ENCODE data around the gene WDR11. TPM values are rescaled to one million over a fixed set of nuclear protein-coding genes. Genes with fewer than 3 reads are reported as not detected.

The WDR11 gene
- polyA plus RNA-seq, 4 donors: 17.6 to 56.7 (median 26.6) TPM

DNA sequence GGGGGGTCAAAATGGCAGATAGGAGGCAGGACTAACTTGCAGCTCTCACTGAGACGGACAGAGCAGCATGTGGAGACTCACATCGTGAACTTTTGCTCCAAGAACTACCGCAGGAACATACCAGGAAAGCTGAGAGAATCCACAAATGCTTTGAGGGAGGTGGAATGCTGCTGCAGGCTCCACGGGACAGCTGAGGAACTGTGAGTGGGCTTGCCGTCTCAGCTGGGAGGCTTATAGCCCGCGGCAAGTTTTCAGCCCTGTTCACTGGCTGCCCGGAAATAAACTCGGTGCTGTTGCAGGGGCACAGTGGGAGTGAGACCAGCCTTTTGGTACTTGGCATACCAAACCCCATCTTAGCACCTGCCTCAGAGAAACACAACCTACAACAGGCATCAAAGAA is 19.1 kb upstream of the WDR11 start:
- Histone ChIP-seq H3K27me3 (ENCODE audit: control insufficient read depth in 3 of 3, insufficient read depth in 3 of 3, low read length in 3 of 3) (peaks cover 0 to 2% (median 0%) of the 10 kb centered on the region in 3 donors), H3K27ac (ENCODE audit: low read depth in 1 of 3, low read length in 2 of 3) (no peak overlapping the region), H3K9me3 (ENCODE audit: control insufficient read depth in 2 of 2, insufficient read depth in 1 of 2, low read depth in 1 of 2, low read length in 1 of 2) (no peaks in the 10 kb centered on the region), H3K4me1 (ENCODE audit: control insufficient read depth in 3 of 3, insufficient read depth in 2 of 3, low read depth in 1 of 3, low read length in 2 of 3) (peaks cover 0 to 4% (median 0%) of the 10 kb centered on the region in 3 donors), H3K36me3 (ENCODE audit: control insufficient read depth in 3 of 3, insufficient read depth in 2 of 3, low read depth in 1 of 3, low read length in 3 of 3) (no peaks in the 10 kb centered on the region), H3K4me3 (ENCODE audit: low read depth in 1 of 3, low read length in 3 of 3) (no peak overlapping the region)
- DNase-seq (no peak), FAIRE-seq (no peak)
- WGBS, 3 donors: 84 to 89% (median 88%) methylated on average over 9 of the region's 9 CpGs

DNA sequence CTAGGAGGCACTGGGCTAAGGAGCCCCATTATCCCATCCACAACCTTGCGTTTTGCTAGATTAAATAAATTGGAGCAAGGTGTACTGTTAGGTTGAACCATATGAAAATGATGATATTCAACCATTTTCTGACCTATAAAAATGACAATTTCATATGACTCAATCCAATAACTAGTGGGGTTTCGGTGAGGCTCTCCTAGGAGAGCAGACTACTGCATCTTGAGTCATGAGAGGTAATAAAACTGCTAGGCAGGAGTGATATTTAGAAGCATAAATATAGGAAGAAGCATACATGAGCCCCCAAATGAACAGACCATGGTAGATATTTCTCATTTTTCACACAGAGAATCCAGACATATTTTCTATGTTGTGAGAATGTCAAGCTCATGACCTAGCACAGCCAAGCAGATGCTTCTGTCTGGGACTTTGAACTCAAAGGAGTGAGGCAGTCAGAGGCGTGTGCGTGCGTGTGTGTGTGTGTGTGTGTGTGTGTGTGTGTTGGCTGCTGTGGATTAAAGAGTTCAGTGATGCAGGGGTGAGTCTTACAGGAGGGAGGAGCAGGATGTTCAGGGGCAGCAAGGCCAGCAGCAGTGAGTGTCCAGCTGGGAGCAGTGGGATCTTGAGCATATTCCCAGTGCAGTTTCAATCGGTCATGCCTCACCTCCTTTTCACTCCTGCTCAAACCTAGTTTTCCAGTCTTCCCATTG is 17.8 kb upstream of the WDR11 start:
- no peaks in the 10 kb centered on the region for H3K36me3 ChIP-seq (ENCODE audit: control insufficient read depth in 3 of 3, insufficient read depth in 2 of 3, low read depth in 1 of 3, low read length in 3 of 3)
- DNase-seq: peak; percentile 78 to 80
- no peak overlapping the region for H3K4me3 ChIP-seq (ENCODE audit: low read depth in 1 of 3, low read length in 3 of 3)
- FAIRE-seq: no peak
- peaks cover 0 to 2% (median 0%) of the 10 kb centered on the region in 3 donors for H3K27me3 ChIP-seq (ENCODE audit: control insufficient read depth in 3 of 3, insufficient read depth in 3 of 3, low read length in 3 of 3)
- peaks cover 0 to 4% (median 0%) of the 10 kb centered on the region in 3 donors for H3K4me1 ChIP-seq (ENCODE audit: control insufficient read depth in 3 of 3, insufficient read depth in 2 of 3, low read depth in 1 of 3, low read length in 2 of 3)
- 36 to 63% (median 57%) methylated on average over 6 of the region's 6 CpGs for WGBS, 3 donors
- peak overlapping the region in 1 of 3 donors; percentile 38 for H3K27ac ChIP-seq (ENCODE audit: low read depth in 1 of 3, low read length in 2 of 3)
- no peaks in the 10 kb centered on the region for H3K9me3 ChIP-seq (ENCODE audit: control insufficient read depth in 2 of 2, insufficient read depth in 1 of 2, low read depth in 1 of 2, low read length in 1 of 2)

DNA sequence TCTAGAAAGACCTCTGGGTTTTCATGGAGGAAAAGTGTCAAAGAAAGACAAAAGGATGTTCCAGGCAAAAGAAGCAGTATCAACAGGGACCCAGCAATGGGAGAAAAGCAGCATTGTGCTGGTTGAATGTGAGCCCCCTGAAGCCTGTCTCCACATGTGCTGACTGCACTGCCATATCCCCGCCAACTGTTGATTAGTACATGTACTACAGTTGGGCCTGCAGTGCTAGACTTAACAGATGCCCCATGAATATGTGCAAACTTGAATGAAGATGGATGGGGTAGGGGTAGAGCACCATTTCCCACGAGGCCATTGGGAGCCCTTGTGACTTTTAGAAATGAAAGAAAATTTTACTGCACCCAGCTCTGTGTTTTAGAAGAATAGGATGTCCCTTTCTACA is 15.6 kb upstream of the WDR11 start:
- peaks cover 0 to 4% (median 0%) of the 10 kb centered on the region in 3 donors for H3K4me1 ChIP-seq (ENCODE audit: control insufficient read depth in 3 of 3, insufficient read depth in 2 of 3, low read depth in 1 of 3, low read length in 2 of 3)
- no peaks in the 10 kb centered on the region for H3K9me3 ChIP-seq (ENCODE audit: control insufficient read depth in 2 of 2, insufficient read depth in 1 of 2, low read depth in 1 of 2, low read length in 1 of 2)
- DNase-seq: no peak
- no peak overlapping the region for H3K4me3 ChIP-seq (ENCODE audit: low read depth in 1 of 3, low read length in 3 of 3)
- H3K27me3 ChIP-seq (ENCODE audit: control insufficient read depth in 3 of 3, insufficient read depth in 3 of 3, low read length in 3 of 3): peaks cover 0 to 2% (median 0%) of the 10 kb centered on the region in 3 donors
- FAIRE-seq: no peak
- 56 to 67% (median 59%) methylated on average over 2 of the region's 2 CpGs for WGBS, 3 donors
- H3K36me3 ChIP-seq (ENCODE audit: control insufficient read depth in 3 of 3, insufficient read depth in 2 of 3, low read depth in 1 of 3, low read length in 3 of 3): no peaks in the 10 kb centered on the region
- no peak overlapping the region for H3K27ac ChIP-seq (ENCODE audit: low read depth in 1 of 3, low read length in 2 of 3)

DNA sequence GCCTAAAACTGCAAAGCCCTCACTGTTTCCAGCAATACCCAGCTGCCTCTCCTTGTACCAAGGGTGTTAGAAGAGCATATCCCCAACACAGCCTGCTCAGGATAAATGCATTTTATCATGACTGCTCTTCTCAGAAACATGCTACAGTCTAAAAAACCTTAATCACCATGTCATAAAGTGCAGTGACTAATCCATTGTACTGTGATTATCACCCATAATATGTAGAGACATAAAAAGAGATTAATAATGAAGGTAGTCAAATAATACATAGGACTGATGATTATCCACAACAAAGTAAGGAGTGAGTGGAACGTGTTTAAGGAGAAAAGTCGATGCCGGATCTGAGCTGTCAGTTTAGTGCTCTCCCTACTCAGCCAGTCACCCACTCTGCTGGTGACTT is 12.2 kb upstream of the WDR11 start:
- Histone ChIP-seq H3K9me3 (ENCODE audit: control insufficient read depth in 2 of 2, insufficient read depth in 1 of 2, low read depth in 1 of 2, low read length in 1 of 2) (no peaks in the 10 kb centered on the region), H3K36me3 (ENCODE audit: control insufficient read depth in 3 of 3, insufficient read depth in 2 of 3, low read depth in 1 of 3, low read length in 3 of 3) (no peaks in the 10 kb centered on the region), H3K27me3 (ENCODE audit: control insufficient read depth in 3 of 3, insufficient read depth in 3 of 3, low read length in 3 of 3) (no peaks in the 10 kb centered on the region), H3K27ac (ENCODE audit: low read depth in 1 of 3, low read length in 2 of 3) (no peak overlapping the region), H3K4me3 (ENCODE audit: low read depth in 1 of 3, low read length in 3 of 3) (no peak overlapping the region), H3K4me1 (ENCODE audit: control insufficient read depth in 3 of 3, insufficient read depth in 2 of 3, low read depth in 1 of 3, low read length in 2 of 3) (no peaks in the 10 kb centered on the region)
- DNase-seq (peak; percentile 24 to 79), FAIRE-seq (no peak)
- WGBS, 3 donors: 31 to 56% (median 43%) methylated on average over 3 of the region's 3 CpGs

DNA sequence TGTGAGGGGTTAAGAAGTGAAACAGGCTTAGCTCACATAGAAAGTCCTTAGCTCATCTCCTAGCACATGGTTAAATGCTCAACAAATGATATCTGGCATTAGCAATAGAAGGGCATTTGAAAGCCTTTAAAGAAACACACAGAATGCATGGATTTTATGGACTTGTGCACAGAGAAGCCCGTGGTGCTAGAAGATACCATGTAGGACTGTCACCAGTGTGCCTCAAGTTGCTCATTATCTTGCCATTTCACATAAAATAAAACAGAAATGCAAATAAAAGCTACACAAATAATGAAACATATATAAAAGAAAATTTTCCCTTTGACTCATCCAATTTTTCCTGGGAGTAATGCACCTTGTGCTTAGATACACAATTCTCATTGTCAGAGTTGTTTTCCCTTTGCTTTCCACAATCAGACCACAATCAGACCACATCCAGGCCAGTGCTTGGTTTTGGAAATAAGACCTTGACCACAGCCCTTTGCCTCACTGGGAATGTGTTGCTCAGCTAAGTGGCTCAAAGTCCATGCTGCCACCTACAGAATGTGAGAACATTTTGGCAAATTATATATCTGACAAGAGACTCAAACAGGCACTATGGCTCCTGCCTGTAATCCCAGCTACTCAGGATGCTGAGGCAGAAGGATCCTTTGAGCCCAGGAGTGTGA is 9.5 kb upstream of the WDR11 start:
- 38 to 83% (median 59%) methylated on average over 1 of the region's 1 CpG for WGBS, 3 donors
- peak in 1 of 2 donors; percentile 53 for DNase-seq
- FAIRE-seq: no peak

DNA sequence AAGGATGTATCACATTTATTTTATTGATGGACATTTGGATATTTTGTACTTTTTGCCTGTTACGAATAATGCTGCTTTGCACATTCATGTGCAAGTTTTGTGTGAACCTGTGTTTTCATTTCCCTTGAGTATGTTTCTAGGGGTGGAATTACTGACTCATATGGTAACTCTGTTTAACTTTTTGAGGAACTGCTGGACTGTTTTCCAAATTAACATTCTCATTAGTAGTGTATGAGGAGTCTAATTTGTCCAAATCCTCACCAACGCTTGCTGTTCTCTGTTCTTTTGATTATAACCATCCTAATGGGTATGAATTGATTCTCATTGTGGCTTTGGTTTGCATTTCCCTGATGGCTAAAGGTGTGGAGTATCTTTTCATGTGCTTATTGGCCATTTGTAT is 3.2 kb downstream of the WDR11 start:
- Histone ChIP-seq H3K27ac (ENCODE audit: low read depth in 1 of 3, low read length in 2 of 3) (no peak overlapping the region), H3K27me3 (ENCODE audit: control insufficient read depth in 3 of 3, insufficient read depth in 3 of 3, low read length in 3 of 3) (no peaks in the 10 kb centered on the region), H3K36me3 (ENCODE audit: control insufficient read depth in 3 of 3, insufficient read depth in 2 of 3, low read depth in 1 of 3, low read length in 3 of 3) (peaks cover 0 to 1% (median 0%) of the 10 kb centered on the region in 3 donors), H3K4me3 (ENCODE audit: low read depth in 1 of 3, low read length in 3 of 3) (no peak overlapping the region), H3K4me1 (ENCODE audit: control insufficient read depth in 3 of 3, insufficient read depth in 2 of 3, low read depth in 1 of 3, low read length in 2 of 3) (peaks cover 2 to 4% (median 3%) of the 10 kb centered on the region in 3 donors), H3K9me3 (ENCODE audit: control insufficient read depth in 2 of 2, insufficient read depth in 1 of 2, low read depth in 1 of 2, low read length in 1 of 2) (no peaks in the 10 kb centered on the region)
- DNase-seq: no peak
- FAIRE-seq: no peak
- 93 to 96% (median 95%) methylated on average over 2 of the region's 2 CpGs for WGBS, 3 donors

More for the DNA sequence above, 9.5 kb upstream of the WDR11 start:
- H3K27ac ChIP-seq (ENCODE audit: low read depth in 1 of 3, low read length in 2 of 3): no peak overlapping the region
- H3K4me1 ChIP-seq (ENCODE audit: control insufficient read depth in 3 of 3, insufficient read depth in 2 of 3, low read depth in 1 of 3, low read length in 2 of 3): no peaks in the 10 kb centered on the region
- H3K4me3 ChIP-seq (ENCODE audit: low read depth in 1 of 3, low read length in 3 of 3): no peak overlapping the region
- H3K36me3 ChIP-seq (ENCODE audit: control insufficient read depth in 3 of 3, insufficient read depth in 2 of 3, low read depth in 1 of 3, low read length in 3 of 3): no peaks in the 10 kb centered on the region
- no peaks in the 10 kb centered on the region for H3K27me3 ChIP-seq (ENCODE audit: control insufficient read depth in 3 of 3, insufficient read depth in 3 of 3, low read length in 3 of 3)
- no peaks in the 10 kb centered on the region for H3K9me3 ChIP-seq (ENCODE audit: control insufficient read depth in 2 of 2, insufficient read depth in 1 of 2, low read depth in 1 of 2, low read length in 1 of 2)

DNA sequence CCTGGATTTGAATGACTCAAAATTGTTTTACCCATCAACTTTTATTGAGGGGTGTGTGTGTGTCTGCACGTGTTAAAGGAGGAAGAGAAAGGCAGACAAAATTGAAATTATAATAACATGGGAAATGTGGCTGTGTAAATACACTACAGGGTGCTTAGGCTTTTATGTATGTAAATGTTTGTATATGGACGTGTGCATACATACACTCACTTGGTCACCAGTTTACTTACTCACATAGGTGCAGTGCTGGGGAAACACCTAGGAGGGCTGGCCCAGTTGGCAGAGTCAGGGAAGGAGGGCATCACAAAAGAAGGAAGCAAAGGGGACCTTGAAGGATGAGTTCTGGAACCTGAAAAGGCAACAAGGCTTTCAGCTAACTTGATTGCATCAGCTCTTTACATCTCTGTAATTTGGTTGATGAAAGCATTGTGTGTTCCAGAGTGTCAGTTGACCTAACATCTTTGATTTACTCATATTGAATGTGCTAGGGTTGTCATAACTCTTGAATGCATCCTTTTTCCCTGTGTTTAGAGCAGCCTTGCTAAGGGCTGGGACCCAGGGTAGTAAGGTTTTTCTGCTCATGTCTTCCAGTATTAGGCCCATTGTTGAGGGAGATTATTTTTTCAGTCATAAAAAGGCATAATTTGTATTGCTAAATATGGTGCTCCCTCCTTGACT is 10.2 kb downstream of the WDR11 start:
- FAIRE-seq (no peak), DNase-seq (no peak)
- 65 to 86% (median 85%) methylated on average over 2 of the region's 2 CpGs for WGBS, 3 donors
- no peaks in the 10 kb centered on the region for H3K9me3 ChIP-seq (ENCODE audit: control insufficient read depth in 2 of 2, insufficient read depth in 1 of 2, low read depth in 1 of 2, low read length in 1 of 2)
- H3K27ac ChIP-seq (ENCODE audit: low read depth in 1 of 3, low read length in 2 of 3): no peak overlapping the region
- H3K36me3 ChIP-seq (ENCODE audit: control insufficient read depth in 3 of 3, insufficient read depth in 2 of 3, low read depth in 1 of 3, low read length in 3 of 3): peaks cover 5 to 7% (median 5%) of the 10 kb centered on the region in 3 donors
- no peak overlapping the region for H3K4me3 ChIP-seq (ENCODE audit: low read depth in 1 of 3, low read length in 3 of 3)
- H3K4me1 ChIP-seq (ENCODE audit: control insufficient read depth in 3 of 3, insufficient read depth in 2 of 3, low read depth in 1 of 3, low read length in 2 of 3): no peaks in the 10 kb centered on the region
- no peaks in the 10 kb centered on the region for H3K27me3 ChIP-seq (ENCODE audit: control insufficient read depth in 3 of 3, insufficient read depth in 3 of 3, low read length in 3 of 3)

DNA sequence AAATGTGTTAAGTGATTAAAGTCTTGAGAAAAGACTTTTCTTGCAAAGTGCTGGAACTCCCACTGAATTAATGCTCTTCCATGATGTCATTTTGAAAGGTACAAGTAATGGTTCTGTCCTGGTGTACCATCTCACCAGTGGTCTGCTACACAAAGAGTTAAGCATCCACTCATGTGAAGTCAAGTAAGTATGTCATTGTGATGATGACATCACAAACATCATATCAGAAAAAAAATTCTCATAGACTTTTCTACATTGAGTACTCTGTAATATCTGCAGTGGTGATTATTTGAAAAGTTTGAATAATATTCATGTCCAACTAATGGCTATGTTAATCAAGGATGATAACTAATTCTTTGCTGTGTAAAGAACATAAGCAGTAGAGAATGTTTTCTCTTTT is 22.6 kb downstream of the WDR11 start:
- FAIRE-seq: no peak
- Histone ChIP-seq H3K27me3 (ENCODE audit: control insufficient read depth in 3 of 3, insufficient read depth in 3 of 3, low read length in 3 of 3) (no peaks in the 10 kb centered on the region), H3K36me3 (ENCODE audit: control insufficient read depth in 3 of 3, insufficient read depth in 2 of 3, low read depth in 1 of 3, low read length in 3 of 3) (peaks cover 0 to 17% (median 9%) of the 10 kb centered on the region in 3 donors), H3K4me3 (ENCODE audit: low read depth in 1 of 3, low read length in 3 of 3) (no peak overlapping the region), H3K27ac (ENCODE audit: low read depth in 1 of 3, low read length in 2 of 3) (no peak overlapping the region), H3K4me1 (ENCODE audit: control insufficient read depth in 3 of 3, insufficient read depth in 2 of 3, low read depth in 1 of 3, low read length in 2 of 3) (no peaks in the 10 kb centered on the region), H3K9me3 (ENCODE audit: control insufficient read depth in 2 of 2, insufficient read depth in 1 of 2, low read depth in 1 of 2, low read length in 1 of 2) (no peaks in the 10 kb centered on the region)
- no peak for DNase-seq

Measured in small intestine (tissue), 7 donors.